Measurements from ENCODE around the gene AGPAT4. TPM values are rescaled to one million over a fixed set of nuclear protein-coding genes. Genes with fewer than 3 reads are reported as not detected.
"Not testable (repeated sequence)": the region's sequence is repeated elsewhere in the genome, so short reads cannot be mapped to it uniquely, and the experiment has no call there.

Gene AGPAT4
- 12.0 and 20.5 TPM in 2 replicates for total RNA-seq (2014; rRNA removed; shearing (Covaris generic))

GRCh38 chr6:161273752-161274487 is at the start of gene AGPAT4:
Gene AGPAT4, minus strand, starts transcription at chr6:161274061. Its CDS starts 41,848 bp downstream, at chr6:161232213.
- peak; percentile 99 for DNase-seq (ENCODE audit: low read depth)

- DNase-seq (ENCODE audit: low read depth): no peak
Observed at GRCh38 chr6:161319231-161319630, 45.4 kb upstream of the AGPAT4 start.

GRCh38 chr6:161318456-161318855 is 44.6 kb upstream of the AGPAT4 start:
- DNase-seq (ENCODE audit: low read depth): no peak

GRCh38 chr6:161316531-161316930 is 42.7 kb upstream of the AGPAT4 start:
- peak; percentile 9 for DNase-seq (ENCODE audit: low read depth)

GRCh38 chr6:161315246-161315917 is 41.5 kb upstream of the AGPAT4 start:
- not testable (repeated sequence) for DNase-seq (ENCODE audit: low read depth)

GRCh38 chr6:161314541-161315245 is 40.8 kb upstream of the AGPAT4 start:
- DNase-seq (ENCODE audit: low read depth): not testable (repeated sequence)

- DNase-seq (ENCODE audit: low read depth): no peak
Observed at GRCh38 chr6:161313940-161314509, 40.2 kb upstream of the AGPAT4 start.

- DNase-seq (ENCODE audit: low read depth): not testable (repeated sequence)
Observed at GRCh38 chr6:161313475-161313874, 39.6 kb upstream of the AGPAT4 start.

GRCh38 chr6:161309774-161310173 is 35.9 kb upstream of the AGPAT4 start:
- not testable (repeated sequence) for DNase-seq (ENCODE audit: low read depth)

GRCh38 chr6:161308075-161308655 is 34.3 kb upstream of the AGPAT4 start:
- DNase-seq (ENCODE audit: low read depth): no peak

GRCh38 chr6:161305860-161306259 is 32.0 kb upstream of the AGPAT4 start:
- no peak for DNase-seq (ENCODE audit: low read depth)

- DNase-seq (ENCODE audit: low read depth): peak; percentile 21
Observed at GRCh38 chr6:161303628-161304340, 29.9 kb upstream of the AGPAT4 start.

GRCh38 chr6:161302949-161303348 is 29.1 kb upstream of the AGPAT4 start:
- no peak for DNase-seq (ENCODE audit: low read depth)

- DNase-seq (ENCODE audit: low read depth): peak; percentile 73
Observed at GRCh38 chr6:161301338-161301737, 27.5 kb upstream of the AGPAT4 start.

GRCh38 chr6:161300823-161301222 is 27.0 kb upstream of the AGPAT4 start:
- no peak for DNase-seq (ENCODE audit: low read depth)

GRCh38 chr6:161299726-161300125 is 25.9 kb upstream of the AGPAT4 start:
- DNase-seq (ENCODE audit: low read depth): no peak

- no peak for DNase-seq (ENCODE audit: low read depth)
Observed at GRCh38 chr6:161295784-161296183, 21.9 kb upstream of the AGPAT4 start.

GRCh38 chr6:161292650-161293281 is 18.9 kb upstream of the AGPAT4 start:
- DNase-seq (ENCODE audit: low read depth): no peak

- no peak for DNase-seq (ENCODE audit: low read depth)
Observed at GRCh38 chr6:161292145-161292544, 18.3 kb upstream of the AGPAT4 start.

GRCh38 chr6:161290751-161291150 is 16.9 kb upstream of the AGPAT4 start:
- DNase-seq (ENCODE audit: low read depth): no peak

GRCh38 chr6:161284653-161285052 is 10.8 kb upstream of the AGPAT4 start:
- no peak for DNase-seq (ENCODE audit: low read depth)
